Panc1 (cell line): ENCODE data around the gene ZBP1.

Experiments
- CTCF ChIP-seq: fragments of 450-650 bp; IDR thresholded peaks from 2 replicates; pipeline ENCODE4 v1.5.1; 2017; ENCODE audit warnings: mild to moderate bottlenecking
- SIN3A ChIP-seq: IDR thresholded peaks from 2 replicates; pipeline ENCODE4 v1.6.1; 2012; ENCODE audit warnings: low read depth, mild to moderate bottlenecking, low read length, moderate library complexity, borderline replicate concordance; ENCODE audit not compliant: insufficient read depth

GRCh38 chr20:57583289-57584257 is 36.7 kb downstream of the ZBP1 start:
- TF ChIP-seq CTCF (no peak; the same call in 1 of the 2 replicates), SIN3A (no peak)
